ENCODE results near the gene SHCBP1L.
A peak's percentile ranks its signal among the peaks of the same experiment; 100 is the strongest.

SHCBP1L gene

GRCh38 chr1:182890927-182891610, 61.9 kb downstream of the SHCBP1L start:
- no peak for DNase-seq (ENCODE audit: low read depth, low spot score)

- no peak for DNase-seq (ENCODE audit: low read depth, low spot score)
These were observed 63.0 kb downstream of the SHCBP1L start for GRCh38 chr1:182889997-182890396.

DNA sequence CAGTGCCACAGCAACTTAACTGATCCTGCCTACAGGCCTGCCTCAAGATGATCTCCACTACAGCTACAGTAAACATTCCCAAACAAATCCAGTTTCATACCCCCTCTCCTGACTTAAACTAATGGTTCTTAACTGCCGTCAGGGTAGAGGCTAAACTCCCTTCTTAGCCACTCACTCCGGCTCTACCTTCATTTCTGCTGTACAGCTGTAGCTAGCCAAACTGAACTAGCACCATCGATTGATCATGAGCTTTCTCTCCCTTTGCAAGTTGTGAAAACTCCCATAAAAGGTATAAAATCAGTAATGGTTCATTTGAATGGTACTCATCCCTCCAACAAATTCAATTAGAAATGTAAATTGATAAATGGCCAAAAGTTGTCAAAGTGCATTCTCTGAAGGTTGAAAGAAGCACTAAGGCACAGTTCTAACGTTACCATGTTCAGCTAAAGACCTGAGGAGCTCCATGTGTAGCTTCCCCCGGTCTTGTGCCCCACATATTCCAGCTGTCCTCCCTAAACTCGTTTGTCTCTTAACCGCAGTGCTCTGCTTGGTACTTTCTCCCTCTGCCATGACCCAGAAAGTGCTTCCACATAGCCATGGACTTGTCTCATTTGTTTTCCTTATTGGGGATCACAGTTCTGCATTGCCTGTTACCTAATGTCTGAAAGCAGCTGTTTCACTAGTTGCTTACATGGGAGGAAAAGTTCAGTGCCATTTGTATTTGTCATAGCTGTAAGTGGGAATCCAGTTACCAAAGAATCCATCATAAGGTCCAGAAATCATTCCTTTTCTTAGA, 64.0 kb downstream of the SHCBP1L start:
- DNase-seq (ENCODE audit: low read depth, low spot score): peak; percentile 8

DNA sequence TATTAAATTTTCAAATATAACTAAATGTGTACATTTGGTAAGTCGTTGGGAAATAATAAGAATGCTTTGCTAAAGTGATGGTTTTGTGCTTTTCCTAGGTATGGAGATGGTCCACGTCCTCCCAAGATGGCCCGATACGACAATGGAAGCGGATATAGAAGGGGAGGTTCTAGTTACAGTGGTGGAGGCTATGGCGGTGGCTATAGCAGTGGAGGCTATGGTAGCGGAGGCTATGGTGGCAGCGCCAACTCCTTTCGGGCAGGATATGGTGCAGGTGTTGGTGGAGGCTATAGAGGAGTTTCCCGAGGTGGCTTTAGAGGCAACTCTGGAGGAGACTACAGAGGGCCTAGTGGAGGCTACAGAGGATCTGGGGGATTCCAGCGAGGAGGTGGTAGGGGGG, 66.0 kb downstream of the SHCBP1L start:
- DNase-seq (ENCODE audit: low read depth, low spot score): no peak

- no peak for DNase-seq (ENCODE audit: low read depth, low spot score)
These were observed 67.4 kb downstream of the SHCBP1L start for GRCh38 chr1:182885591-182885990.

GRCh38 chr1:182884872-182885271, 68.1 kb downstream of the SHCBP1L start:
- DNase-seq (ENCODE audit: low read depth, low spot score): no peak

DNA sequence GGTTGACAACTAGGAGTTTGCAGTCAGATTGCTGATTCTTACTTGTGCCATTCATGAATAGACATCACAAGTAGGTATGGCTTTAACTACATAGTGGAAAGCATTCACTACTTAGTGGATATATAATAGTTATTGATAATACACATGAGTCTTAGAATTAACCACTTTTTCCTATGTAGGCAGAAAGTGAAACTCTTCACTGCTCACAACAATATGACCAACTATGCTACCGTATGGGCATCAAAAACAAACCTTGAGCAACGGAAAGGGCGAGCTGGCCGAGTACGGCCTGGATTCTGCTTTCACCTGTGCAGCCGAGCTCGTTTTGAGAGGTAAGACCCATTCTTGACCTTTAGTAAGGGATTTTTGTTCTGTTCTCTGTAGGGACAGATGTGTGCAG, 75.1 kb downstream of the SHCBP1L start:
- DNase-seq (ENCODE audit: low read depth, low spot score): no peak

DNA sequence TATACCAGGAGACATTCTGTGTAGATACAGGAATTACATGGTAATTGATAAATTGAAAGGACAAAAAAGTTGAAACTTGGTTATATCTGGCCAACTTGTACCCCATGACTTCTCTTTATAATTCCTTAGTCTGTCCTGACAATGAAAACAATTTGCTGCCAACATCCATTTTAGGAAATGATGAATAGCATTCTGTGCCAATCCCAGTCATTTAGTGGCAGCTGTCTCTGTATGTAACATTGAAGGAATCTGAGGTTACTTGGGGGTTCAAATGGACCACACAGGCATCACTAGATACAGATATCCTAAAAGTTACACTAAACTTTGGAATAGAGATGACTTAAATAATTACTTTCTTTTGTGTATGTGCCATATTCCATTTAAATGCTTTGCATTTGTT, 75.6 kb downstream of the SHCBP1L start:
- no peak for DNase-seq (ENCODE audit: low read depth, low spot score)

DNA sequence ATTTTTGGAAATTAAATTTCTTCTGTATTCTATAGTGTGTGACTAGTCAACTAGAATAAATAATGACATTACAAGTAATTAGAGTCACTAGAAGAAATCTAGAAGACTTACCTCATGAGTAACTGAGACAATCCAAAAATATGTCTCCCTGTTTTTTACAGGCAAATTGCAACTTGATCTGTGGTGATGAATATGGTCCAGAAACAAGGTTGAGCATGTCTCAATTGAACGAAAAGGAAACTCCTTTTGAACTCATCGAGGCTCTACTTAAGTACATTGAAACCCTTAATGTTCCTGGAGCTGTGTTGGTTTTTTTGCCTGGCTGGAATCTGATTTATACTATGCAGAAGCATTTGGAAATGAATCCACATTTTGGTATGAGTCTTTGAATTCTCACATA, 77.1 kb downstream of the SHCBP1L start:
- DNase-seq (ENCODE audit: low read depth, low spot score): no peak

- no peak for DNase-seq (ENCODE audit: low read depth, low spot score)
These were observed 80.1 kb downstream of the SHCBP1L start for GRCh38 chr1:182872881-182873280.

DNA sequence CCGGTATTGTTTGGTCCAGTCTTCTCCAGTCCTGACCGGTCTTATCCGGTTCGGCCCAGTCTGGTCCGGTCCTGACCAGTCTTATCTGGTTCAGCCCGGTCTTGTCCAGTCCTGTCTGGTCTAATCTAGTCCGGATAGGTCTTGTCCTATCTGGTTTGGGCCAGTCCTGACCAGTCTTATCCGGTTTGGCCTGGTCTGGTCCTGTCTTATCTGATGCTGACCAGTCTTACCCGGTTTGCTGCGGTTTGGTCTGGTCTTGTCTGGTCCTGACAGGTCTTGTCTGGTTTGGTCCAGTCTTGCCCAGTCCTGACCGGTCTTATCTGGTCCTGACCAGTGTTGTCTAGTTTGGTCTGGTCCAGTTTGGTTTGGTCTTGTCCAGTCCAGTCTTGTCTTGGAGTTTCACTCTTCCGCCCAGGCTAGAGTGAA, 83.7 kb downstream of the SHCBP1L start:
- DNase-seq (ENCODE audit: low read depth, low spot score): no peak

DNA sequence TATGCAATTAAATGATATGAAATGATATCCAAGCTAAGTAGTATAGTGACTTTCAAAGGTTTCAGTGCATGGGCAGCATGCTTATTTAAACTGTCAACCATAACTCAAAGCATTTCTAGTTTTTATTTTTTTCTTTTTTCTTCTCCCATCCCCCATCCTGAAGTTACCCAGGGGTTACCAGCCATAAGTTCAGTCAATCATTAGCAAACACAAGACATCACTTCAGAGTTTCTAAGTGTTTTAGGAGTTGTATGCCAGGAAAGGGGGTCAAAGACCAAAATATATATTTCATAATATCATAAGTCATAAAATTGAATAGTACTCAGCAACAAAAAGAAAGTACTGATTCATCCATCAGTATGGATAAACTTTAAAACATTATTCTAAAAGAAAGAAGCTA, 85.1 kb downstream of the SHCBP1L start:
- DNase-seq (ENCODE audit: low read depth, low spot score): no peak

DNA sequence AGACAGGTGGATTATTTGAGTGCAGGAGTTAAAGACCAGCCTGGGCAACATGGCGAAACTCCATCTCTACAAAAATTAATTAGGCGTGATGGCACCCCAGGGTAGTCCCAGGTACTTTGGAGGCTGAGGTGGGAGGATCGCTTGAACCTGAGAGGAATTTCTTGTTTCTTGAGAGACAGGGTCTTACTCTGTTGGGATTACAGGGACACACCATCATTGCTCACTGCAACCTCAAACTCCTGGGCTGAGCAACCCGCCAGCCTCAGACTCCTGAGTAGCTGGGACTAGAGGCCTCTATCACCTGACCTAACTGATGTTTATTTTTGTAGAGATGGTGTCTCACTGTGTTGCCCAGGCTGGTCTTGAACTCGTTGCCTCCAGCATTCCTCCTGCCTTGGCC, 89.0 kb downstream of the SHCBP1L start:
- no peak for DNase-seq (ENCODE audit: low read depth, low spot score)

- no peak for DNase-seq (ENCODE audit: low read depth, low spot score)
These were observed 90.1 kb downstream of the SHCBP1L start for GRCh38 chr1:182862827-182863226.

GRCh38 chr1:182861994-182862393, 91.0 kb downstream of the SHCBP1L start:
- peak; percentile 9 for DNase-seq (ENCODE audit: low read depth, low spot score)

GRCh38 chr1:182860658-182861057, 92.3 kb downstream of the SHCBP1L start:
- DNase-seq (ENCODE audit: low read depth, low spot score): no peak

DNA sequence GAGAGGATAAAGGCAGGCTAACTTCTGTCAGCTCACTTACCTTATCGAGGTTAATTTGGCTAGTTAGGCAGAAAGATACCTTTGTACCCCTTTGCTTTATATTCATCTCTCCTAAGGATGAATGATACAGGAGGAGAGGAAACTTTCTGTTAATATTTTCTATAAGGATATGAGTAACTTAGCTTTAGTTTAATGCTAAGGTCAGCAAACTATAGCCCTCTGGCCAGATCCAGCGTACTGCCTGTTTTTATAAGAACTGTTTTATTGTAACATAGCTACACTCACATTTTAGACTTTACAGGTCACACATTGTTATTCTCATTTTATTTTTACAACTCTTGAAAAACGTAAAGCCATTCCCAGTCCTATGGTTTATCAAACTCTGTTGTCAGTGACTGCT, 95.8 kb downstream of the SHCBP1L start:
- DNase-seq (ENCODE audit: low read depth, low spot score): no peak

GRCh38 chr1:182855911-182856310, 97.1 kb downstream of the SHCBP1L start:
- no peak for DNase-seq (ENCODE audit: low read depth, low spot score)

DNA sequence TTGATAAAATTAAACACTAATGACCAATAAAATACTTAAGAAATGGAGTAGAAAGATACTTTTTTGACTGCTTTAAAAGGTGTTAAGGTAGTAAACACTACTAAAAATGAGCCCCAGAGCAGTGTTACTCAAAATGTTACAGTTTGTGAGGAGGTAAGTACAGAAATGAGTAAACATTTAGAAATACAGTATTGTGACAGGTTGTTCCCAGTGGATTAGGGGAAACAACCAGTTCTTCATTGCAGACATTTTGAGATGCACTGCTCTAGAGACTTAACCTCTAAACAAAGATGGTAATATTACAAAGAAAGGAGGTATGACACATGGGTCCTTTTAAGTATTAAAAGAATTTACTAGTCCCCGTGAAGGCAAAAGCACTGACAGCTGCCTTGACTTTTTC, 101.1 kb downstream of the SHCBP1L start:
- DNase-seq (ENCODE audit: low read depth, low spot score): no peak

DNA sequence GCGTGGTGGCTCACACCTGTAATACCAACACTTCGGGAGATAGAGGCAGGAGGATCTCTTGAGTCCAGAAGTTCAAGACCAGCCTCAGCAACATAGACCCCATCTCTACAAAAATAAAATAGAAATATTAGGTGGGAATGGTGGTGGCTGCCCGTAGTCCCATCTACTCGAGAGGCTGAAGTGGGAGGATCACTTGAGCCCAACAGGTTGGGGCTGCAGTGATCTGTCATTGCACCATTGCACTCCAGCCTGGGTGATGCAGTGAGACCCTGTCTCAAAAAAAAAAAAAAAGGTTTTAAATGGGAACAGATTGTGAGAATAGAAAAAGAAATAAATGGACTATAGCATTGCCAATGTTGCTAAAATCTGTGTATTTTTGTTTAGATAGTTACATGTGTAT, 102.6 kb downstream of the SHCBP1L start:
- DNase-seq (ENCODE audit: low read depth, low spot score): no peak

Measured in astrocyte of the hippocampus (primary cell).